Neuronal stem cell (in vitro differentiated cells): ENCODE measurements around the gene NDUFAF5.

ENCODE experiments used
- DNase-seq: peaks from one replicate; pipeline ENCODE4 v3.0.0-alpha.2; 2013; ENCODE audit warnings: low spot score
- H2AFZ ChIP-seq: one replicate; pipeline ENCODE4 v1.6.1; 2013; ENCODE audit warnings: mild to moderate bottlenecking, low read length, inconsistent platforms
- H2AK5ac ChIP-seq: 2 replicates; pipeline ENCODE4 v1.6.1; 2013; ENCODE audit warnings: low read depth, mild to moderate bottlenecking, inconsistent platforms, low read length, moderate library complexity, mixed read lengths
- H2BK120ac ChIP-seq: 2 replicates; pipeline ENCODE4 v1.6.1; 2013; ENCODE audit warnings: low read depth, mild to moderate bottlenecking, inconsistent platforms, low read length, moderate library complexity, mixed read lengths
- H2BK12ac ChIP-seq: one replicate; pipeline ENCODE4 v1.6.1; 2013; ENCODE audit warnings: low read length, inconsistent platforms
- H2BK15ac ChIP-seq: 2 replicates; pipeline ENCODE4 v1.6.1; 2013; ENCODE audit warnings: mild to moderate bottlenecking, low read length, inconsistent platforms, mixed read lengths
- H2BK5ac ChIP-seq: one replicate; pipeline ENCODE4 v1.6.1; 2013; ENCODE audit warnings: inconsistent platforms, mild to moderate bottlenecking, low read length, moderate library complexity
- H3K14ac ChIP-seq: one replicate; pipeline ENCODE4 v1.6.1; 2013; ENCODE audit warnings: low read length, inconsistent platforms
- H3K18ac ChIP-seq: 2 replicates; pipeline ENCODE4 v1.6.1; 2013; ENCODE audit warnings: low read length, inconsistent platforms
- H3K23ac ChIP-seq: 2 replicates; pipeline ENCODE4 v1.6.1; 2013; ENCODE audit warnings: low read depth, mild to moderate bottlenecking, mixed read lengths, low read length, inconsistent platforms; ENCODE audit not compliant: poor library complexity
- H3K27ac ChIP-seq: replicated peaks from 3 replicates; pipeline ENCODE4 v1.5.1; 2013; ENCODE audit warnings: low read length, inconsistent platforms
- H3K27me3 ChIP-seq, 3 experiments: 2 replicates each; pipeline ENCODE4 v1.6.1; 2013; ENCODE audit warnings: low read length in 3 of 3, mild to moderate bottlenecking in 2 of 3, inconsistent platforms in 1 of 3, low read depth in 1 of 3, mixed read lengths in 1 of 3, moderate library complexity in 1 of 3; ENCODE audit not compliant: control insufficient read depth in 3 of 3, insufficient read depth in 3 of 3
- H3K36me3 ChIP-seq, 2 donors: replicated peaks in 1 of 2; 2 replicates each; pipeline ENCODE4 v1.6.1; 2013; ENCODE audit warnings: low read length in 2 of 2; ENCODE audit not compliant: control insufficient read depth in 2 of 2, insufficient read depth in 2 of 2
- H3K4ac ChIP-seq: 2 replicates; pipeline ENCODE4 v1.6.1; 2013; ENCODE audit warnings: inconsistent platforms, mild to moderate bottlenecking, low read length, moderate library complexity
- H3K4me1 ChIP-seq, 2 donors: 1 replicate in 1 of 2; 2 replicates in 1 of 2; pipeline ENCODE4 v1.6.1; 2013; ENCODE audit warnings: low read length in 2 of 2, low read depth in 1 of 2; ENCODE audit not compliant: control insufficient read depth in 2 of 2, insufficient read depth in 1 of 2
- H3K4me2 ChIP-seq: one replicate; pipeline ENCODE4 v1.6.1; 2013; ENCODE audit warnings: mild to moderate bottlenecking, low read length, inconsistent platforms; ENCODE audit not compliant: insufficient read depth, poor library complexity, severe bottlenecking
- H3K4me3 ChIP-seq, 2 donors: 2 replicates each; pipeline ENCODE4 v1.5.1; 2013; ENCODE audit warnings: low read length in 2 of 2, mild to moderate bottlenecking in 2 of 2, inconsistent platforms in 1 of 2, moderate library complexity in 1 of 2
- H3K79me1 ChIP-seq: one replicate; pipeline ENCODE4 v1.6.1; 2013; ENCODE audit warnings: low read depth, mild to moderate bottlenecking, inconsistent platforms, low read length, moderate library complexity
- H3K9ac ChIP-seq: one replicate; pipeline ENCODE4 v1.6.1; 2013; ENCODE audit warnings: mild to moderate bottlenecking, low read depth, low read length, inconsistent platforms; ENCODE audit not compliant: poor library complexity
- H3K9me3 ChIP-seq, 2 donors: replicated peaks in 1 of 2; 2 replicates each; pipeline versions ENCODE3 to v1.6.1; 2013; ENCODE audit warnings: low read length in 2 of 2, mild to moderate bottlenecking in 2 of 2, inconsistent platforms in 1 of 2, low read depth in 1 of 2, mixed read lengths in 1 of 2, moderate library complexity in 1 of 2; ENCODE audit not compliant: control insufficient read depth in 2 of 2, insufficient read depth in 1 of 2
- H4K8ac ChIP-seq: one replicate; pipeline ENCODE4 v1.6.1; 2013; ENCODE audit warnings: low read depth, mild to moderate bottlenecking, inconsistent platforms, low read length, moderate library complexity
- H4K91ac ChIP-seq: one replicate; pipeline ENCODE4 v1.6.1; 2013; ENCODE audit warnings: low read length, low read depth, mild to moderate bottlenecking, inconsistent platforms; ENCODE audit not compliant: poor library complexity
- WGBS, 2 donors: extraction: QIAGEN DNeasy Blood & Tissue Kit; methylation state at CpG; one replicate each; pipeline ENCODE4 v1.1.7; 2013; ENCODE audit warnings: missing lambda C conversion rate in 2 of 2, mixed read lengths in 1 of 2; ENCODE audit not compliant: insufficient read length in 2 of 2, insufficient replicate concordance in 1 of 2; ENCODE audit errors: extremely low coverage in 2 of 2; 5-methylcytosine and 5-hydroxymethylcytosine counted together

NDUFAF5 gene

GRCh38 chr20:13749811-13750210 lies 35.0 kb upstream of the NDUFAF5 start:
- H3K9ac ChIP-seq, result no peak overlapping the region
- no peak overlapping the region for H2BK15ac ChIP-seq
- no peak overlapping the region for H4K8ac ChIP-seq
- H3K27me3 ChIP-seq, result no peaks in the 10 kb centered on the region
- H3K4me1 ChIP-seq, result no peaks in the 10 kb centered on the region
- H2BK120ac ChIP-seq, result no peak overlapping the region
- H4K91ac ChIP-seq, result no peak overlapping the region
- no peak overlapping the region for H3K23ac ChIP-seq
- no peak overlapping the region for H3K27ac ChIP-seq
- H3K79me1 ChIP-seq, result no peaks in the 10 kb centered on the region
- no peaks in the 10 kb centered on the region for H3K9me3 ChIP-seq
- H2AFZ ChIP-seq, result no peak overlapping the region
- no peak overlapping the region for H3K4ac ChIP-seq
- peaks cover 4 to 57% of the 10 kb centered on the region in 2 donors for H3K36me3 ChIP-seq
- no peak overlapping the region for H2BK12ac ChIP-seq
- no peak for DNase-seq
- H3K4me3 ChIP-seq, result no peak overlapping the region
- no peak overlapping the region for H3K14ac ChIP-seq
- no peak overlapping the region for H2AK5ac ChIP-seq
- no peak overlapping the region for H3K18ac ChIP-seq
- WGBS, 2 donors, result no CpG with 5 or more reads among the region's 3 CpGs
- H2BK5ac ChIP-seq, result no peak overlapping the region
- no peak overlapping the region for H3K4me2 ChIP-seq

GRCh38 chr20:13753436-13754036 lies 31.3 kb upstream of the NDUFAF5 start:
- Histone ChIP-seq H3K4me1 (no peaks in the 10 kb centered on the region), H3K27ac (no peak overlapping the region), H3K9ac (no peak overlapping the region), H3K18ac (no peak overlapping the region), H2AFZ (no peak overlapping the region), H4K8ac (no peak overlapping the region), H3K4ac (no peak overlapping the region), H2BK15ac (no peak overlapping the region), H2AK5ac (no peak overlapping the region), H3K14ac (no peak overlapping the region), H2BK5ac (no peak overlapping the region), H2BK120ac (no peak overlapping the region), H3K23ac (no peak overlapping the region), H2BK12ac (no peak overlapping the region), H3K4me3 (no peak overlapping the region), H3K79me1 (no peaks in the 10 kb centered on the region), H4K91ac (no peak overlapping the region), H3K9me3 (no peaks in the 10 kb centered on the region), H3K27me3 (no peaks in the 10 kb centered on the region), H3K4me2 (no peak overlapping the region), H3K36me3 (peaks cover 6 to 78% of the 10 kb centered on the region in 2 donors)
- no CpG with 5 or more reads among the region's 2 CpGs for WGBS, 2 donors
- no peak for DNase-seq

GRCh38 chr20:13755809-13756208 lies 29.0 kb upstream of the NDUFAF5 start:
- no peak overlapping the region for H3K4me2 ChIP-seq
- no peak overlapping the region for H4K91ac ChIP-seq
- no peak overlapping the region for H3K14ac ChIP-seq
- H3K27ac ChIP-seq, result no peak overlapping the region
- H3K4me1 ChIP-seq, result no peaks in the 10 kb centered on the region
- H2AFZ ChIP-seq, result no peak overlapping the region
- H3K18ac ChIP-seq, result no peak overlapping the region
- no peak overlapping the region for H3K4ac ChIP-seq
- no peak for DNase-seq
- no peak overlapping the region for H2BK5ac ChIP-seq
- no peak overlapping the region for H2BK12ac ChIP-seq
- no peak overlapping the region for H4K8ac ChIP-seq
- H3K4me3 ChIP-seq, result no peak overlapping the region
- no peaks in the 10 kb centered on the region for H3K27me3 ChIP-seq
- no peak overlapping the region for H2AK5ac ChIP-seq
- H3K23ac ChIP-seq, result no peak overlapping the region
- H3K36me3 ChIP-seq, result peaks cover 6 to 83% of the 10 kb centered on the region in 2 donors
- H2BK120ac ChIP-seq, result no peak overlapping the region
- H3K79me1 ChIP-seq, result no peaks in the 10 kb centered on the region
- no peak overlapping the region for H3K9ac ChIP-seq
- no CpG with 5 or more reads among the region's 5 CpGs for WGBS, 2 donors
- H2BK15ac ChIP-seq, result no peak overlapping the region
- no peaks in the 10 kb centered on the region for H3K9me3 ChIP-seq

- Histone ChIP-seq H3K23ac (no peak overlapping the region), H4K91ac (no peak overlapping the region), H2AK5ac (no peak overlapping the region), H2AFZ (no peak overlapping the region), H4K8ac (no peak overlapping the region), H3K4me1 (no peaks in the 10 kb centered on the region), H3K36me3 (peaks cover 6 to 81% of the 10 kb centered on the region in 2 donors), H3K79me1 (no peaks in the 10 kb centered on the region), H3K18ac (no peak overlapping the region), H3K9me3 (peaks cover 0 to 3% of the 10 kb centered on the region in 2 donors), H3K4me3 (no peak overlapping the region), H2BK12ac (no peak overlapping the region), H3K14ac (no peak overlapping the region), H3K27ac (no peak overlapping the region), H3K9ac (no peak overlapping the region), H3K27me3 (no peaks in the 10 kb centered on the region), H3K4me2 (no peak overlapping the region), H2BK15ac (no peak overlapping the region), H2BK5ac (no peak overlapping the region), H2BK120ac (no peak overlapping the region), H3K4ac (no peak overlapping the region)
- no peak for DNase-seq
- WGBS, 2 donors, result no CpG with 5 or more reads among the region's 1 CpG
These were observed 28.3 kb upstream of the NDUFAF5 start for GRCh38 chr20:13756551-13756950.
